ENCODE data around the gene RAMP1.

RAMP1 gene

DNA sequence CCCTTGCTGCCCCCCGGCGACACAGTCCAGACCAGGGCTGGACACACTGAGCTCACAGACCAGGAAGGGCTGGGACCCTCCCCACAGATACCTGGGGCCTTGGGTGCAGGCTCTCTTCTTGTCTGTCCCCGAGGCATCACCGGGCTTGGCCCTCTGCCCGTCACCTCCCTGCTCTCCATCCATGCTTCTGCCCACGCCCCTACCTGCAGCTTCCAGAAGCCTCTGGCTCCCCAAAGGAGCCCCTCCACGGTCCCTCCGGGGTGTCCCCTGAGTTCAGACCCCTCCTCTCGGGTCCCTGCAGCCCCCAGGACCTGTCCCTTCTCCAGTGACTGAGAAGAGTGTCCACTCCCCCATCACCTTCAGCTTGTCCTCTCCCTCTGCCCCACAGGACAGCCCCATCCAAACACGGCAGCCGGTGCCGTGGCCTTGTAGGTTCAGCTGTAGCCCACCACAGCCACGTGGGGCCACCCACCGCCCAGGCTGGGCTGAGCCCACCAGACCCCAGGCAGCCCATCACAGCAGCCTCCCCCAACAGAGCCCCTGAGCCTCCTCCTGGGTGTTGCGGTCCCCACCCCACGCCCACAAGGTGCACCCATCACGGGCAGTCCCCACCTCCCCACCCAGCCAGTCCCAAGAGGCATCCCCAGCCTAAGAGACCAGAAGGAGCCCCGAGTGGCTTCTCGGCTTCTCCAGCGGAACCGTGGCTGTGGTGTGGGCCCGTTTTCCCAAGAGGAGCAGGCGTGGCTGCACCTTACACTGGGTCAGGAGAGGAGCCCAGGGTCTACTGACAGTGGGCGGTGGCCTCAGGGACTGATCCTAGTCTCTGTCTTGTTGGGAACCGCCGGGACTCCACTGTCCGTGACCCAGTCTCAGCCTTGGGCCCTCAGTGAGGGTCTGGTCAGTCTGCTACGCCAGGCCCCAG lies 53.1 kb downstream of the RAMP1 start:
- in situ Hi-C loops (cut with MboI; ENCODE audit: low sequenced_read_pairs) = no loop called here

DNA sequence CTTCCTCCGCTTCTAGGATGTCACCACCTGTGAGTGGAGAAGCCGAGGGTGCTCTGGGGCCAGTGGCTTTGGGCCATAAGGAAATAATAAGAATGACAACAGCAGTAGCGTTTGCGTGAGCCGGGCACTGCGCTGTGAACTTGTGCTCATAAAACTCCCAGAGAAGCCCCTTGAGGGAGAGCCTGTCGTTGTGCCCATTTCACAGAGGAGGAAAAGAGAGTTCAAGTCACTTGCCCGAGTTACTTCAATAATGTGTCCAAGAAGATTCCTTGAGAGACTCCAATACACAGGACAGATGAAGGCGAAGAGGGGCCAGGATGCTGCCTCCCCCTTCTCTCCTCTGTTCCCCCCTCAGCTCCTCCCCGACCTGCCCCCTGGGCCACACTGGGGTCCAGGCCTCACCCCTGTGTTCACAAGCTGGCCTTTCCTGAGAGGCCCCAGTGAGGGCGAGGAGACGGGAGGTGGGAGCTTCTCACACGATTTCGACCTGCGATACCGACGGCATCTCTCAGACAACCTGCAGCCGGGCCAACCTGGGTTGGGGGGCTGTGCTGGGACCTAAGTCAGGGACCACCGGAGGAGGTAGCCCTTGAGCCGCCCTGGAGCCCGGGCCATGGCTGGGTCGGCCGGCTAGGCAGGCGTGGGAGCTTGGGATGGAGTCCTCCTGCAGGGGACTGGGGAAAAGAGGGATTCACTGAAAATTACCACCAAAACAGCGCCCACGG lies 53.9 kb downstream of the RAMP1 start:
- in situ Hi-C loops (cut with MboI; ENCODE audit: low sequenced_read_pairs) = no loop called here

DNA sequence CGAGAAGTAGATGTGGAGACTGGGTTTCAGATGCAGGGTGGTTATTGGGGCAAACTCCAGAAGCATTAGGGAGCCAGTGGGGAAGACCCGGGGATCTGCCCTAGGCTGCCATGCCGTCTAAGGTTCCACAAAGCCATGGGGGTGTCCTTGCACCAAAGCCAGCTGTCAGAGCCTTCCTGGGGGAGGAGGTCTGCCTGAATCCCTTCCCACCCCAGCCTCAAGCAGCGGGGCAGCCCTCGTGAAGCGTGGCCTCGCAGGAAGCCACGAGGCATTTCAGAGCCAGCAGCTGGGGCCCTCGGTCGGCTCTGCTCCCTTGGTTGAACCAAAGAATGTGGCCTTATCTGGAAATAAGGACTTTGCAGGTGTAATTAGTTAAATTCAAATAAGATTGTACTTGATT lies 56.2 kb downstream of the RAMP1 start:
- in situ Hi-C loops (cut with MboI; ENCODE audit: low sequenced_read_pairs) = no loop called here

DNA sequence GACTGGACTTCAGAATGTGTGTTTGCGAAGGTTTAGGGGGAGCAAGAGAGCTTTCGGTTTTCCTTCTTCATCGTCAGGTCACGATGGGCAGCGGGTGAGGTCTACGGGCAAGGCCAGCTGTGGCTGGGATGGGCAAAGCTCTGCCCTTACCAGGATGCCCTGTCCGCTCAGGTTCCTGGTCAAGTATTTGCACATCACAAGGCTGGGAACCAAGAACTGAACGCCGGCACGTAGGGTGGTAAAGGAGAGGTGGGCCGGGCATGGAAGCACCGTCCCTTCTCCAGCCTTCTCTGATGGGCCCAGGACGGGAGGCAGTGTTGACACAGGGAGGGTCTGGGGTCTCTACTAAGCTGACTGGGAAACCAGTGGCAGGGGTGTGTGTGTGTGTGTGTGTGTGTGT lies 56.9 kb downstream of the RAMP1 start:
- in situ Hi-C loops (cut with MboI; ENCODE audit: low sequenced_read_pairs) = no loop called here

DNA sequence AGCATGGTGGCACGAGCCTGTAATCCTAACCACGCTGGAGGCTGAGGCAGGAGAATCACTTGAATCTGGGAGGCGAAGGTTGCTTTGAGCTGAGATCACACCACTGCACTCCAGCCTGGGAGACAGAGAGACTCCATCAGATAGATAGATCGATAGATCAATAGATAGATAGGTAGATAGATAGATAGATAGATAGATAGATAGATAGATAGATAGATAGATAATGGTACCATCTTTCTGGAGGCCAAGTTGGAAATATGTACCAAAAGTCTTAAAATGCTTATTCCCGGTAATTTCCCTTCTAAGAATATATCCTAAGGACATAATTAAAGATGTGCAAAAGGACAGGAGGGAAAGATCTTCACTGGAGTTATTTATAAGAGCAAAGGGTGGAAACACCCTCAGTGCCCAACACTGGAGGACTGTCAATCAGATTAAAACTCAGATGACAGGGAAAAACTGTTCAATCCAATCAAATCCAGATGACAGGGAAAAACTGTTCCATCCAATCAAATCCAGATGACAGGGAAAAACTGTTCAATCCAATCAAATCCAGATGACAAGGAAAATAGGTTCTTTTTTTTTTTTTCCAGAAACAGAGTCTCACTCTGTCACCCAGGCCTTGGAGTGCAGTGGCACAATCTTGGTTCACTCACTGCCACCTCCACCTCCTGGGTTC lies 58.4 kb downstream of the RAMP1 start:
- in situ Hi-C loops (cut with MboI; ENCODE audit: low sequenced_read_pairs) = no loop called here

DNA sequence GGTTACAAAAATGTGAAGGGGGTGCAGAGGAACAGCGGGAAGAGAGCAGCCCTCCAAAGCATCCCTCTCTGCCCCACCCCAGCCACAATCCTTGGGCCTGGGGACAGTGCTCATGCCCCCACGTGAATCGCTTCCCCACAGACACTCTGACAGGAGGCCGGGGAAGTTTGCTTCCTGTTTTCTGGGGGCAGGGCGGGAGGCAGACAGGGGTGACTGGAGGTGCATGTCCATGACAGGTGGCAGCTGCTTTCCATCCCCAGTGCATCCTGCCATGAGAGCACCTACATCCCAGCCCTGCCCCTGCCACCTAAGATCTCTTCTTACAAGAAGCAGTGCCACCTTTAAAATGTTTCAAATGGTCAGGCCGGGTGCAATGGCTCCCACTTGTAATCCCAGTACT lies 60.2 kb downstream of the RAMP1 start:
- in situ Hi-C loops (cut with MboI; ENCODE audit: low sequenced_read_pairs) = no loop called here

DNA sequence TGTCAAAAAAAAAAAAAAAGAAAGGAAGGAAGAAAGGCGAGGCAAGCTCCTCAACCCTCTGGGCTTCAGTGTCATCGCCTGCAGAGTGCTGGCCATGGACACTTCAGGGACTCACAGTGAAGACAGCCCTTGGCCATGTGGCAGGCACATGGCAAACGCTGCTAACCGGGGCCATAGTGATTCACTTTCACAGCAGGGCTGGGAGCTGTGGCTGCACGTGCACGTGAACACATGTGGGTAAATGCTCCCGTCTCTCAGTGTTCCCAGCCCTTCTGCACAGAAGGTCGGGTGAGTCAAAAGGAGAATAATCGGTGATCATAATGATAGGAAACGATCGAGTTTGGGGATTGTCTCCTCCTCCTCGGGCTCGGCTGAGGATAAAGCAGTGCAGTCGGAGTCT lies 61.2 kb downstream of the RAMP1 start:
- in situ Hi-C loops (cut with MboI; ENCODE audit: low sequenced_read_pairs) = no loop called here

DNA sequence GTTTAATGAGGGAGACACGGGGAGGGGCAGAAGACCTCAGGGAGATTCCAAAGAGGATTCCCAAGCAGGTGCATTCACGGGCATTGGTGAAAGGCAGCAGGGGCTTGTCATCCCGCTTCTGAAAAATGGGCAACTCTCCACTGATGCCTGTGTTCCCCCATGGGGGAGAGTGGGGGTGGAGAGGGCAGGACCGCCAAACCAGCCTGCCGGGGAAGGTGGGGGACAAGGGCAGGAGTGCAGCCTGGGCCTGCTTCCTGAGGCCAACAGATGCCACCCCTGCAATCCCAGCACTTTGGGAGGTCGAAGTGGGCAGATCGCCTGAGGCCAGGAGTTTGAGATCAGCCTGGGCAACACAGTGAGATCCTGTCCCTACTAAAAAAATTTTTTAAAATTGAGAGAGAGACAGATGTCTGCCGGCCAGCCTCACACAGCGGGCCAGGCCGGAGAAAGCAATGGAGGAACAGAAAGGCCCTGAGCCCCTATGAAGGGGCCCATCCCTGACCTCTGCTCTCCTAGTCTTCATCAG lies 62.6 kb downstream of the RAMP1 start:
- in situ Hi-C loops (cut with MboI; ENCODE audit: low sequenced_read_pairs) = no loop called here

DNA sequence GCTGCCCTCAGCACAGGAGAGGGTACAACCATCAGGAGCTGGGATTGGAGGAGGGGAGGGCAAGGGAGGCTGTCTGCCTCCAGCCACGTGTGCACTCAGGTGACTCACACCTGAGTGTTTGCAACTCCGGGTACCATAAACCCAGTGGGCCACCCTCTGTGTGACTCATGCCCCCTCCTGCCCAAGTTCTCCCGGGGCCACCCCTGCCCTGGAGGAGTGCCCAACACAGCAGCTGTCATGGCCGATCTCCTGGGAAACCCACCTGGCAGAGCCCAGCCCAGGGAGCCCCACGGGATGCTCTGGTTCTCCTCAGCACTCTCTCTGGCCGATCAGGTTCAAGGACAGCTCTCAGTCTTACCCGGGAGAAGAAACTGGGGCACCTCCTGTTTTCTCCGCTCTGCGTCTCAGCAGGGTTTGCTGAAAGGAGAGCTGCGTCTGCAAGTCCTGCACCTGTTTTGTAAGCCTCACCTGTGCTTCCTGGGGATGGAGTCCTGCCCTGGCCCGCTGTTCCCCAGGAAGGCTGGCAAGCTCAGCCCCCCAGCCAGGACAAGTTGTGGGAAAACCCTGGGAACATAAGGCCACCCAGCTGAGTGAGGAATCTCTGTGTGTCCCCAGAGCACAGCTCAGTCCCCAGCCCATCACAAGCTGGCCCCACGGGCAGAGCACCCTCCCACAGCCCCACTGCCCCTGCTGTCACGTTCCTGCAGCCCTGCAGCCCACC lies 63.4 kb downstream of the RAMP1 start:
- in situ Hi-C loops (cut with MboI; ENCODE audit: low sequenced_read_pairs) = no loop called here

DNA sequence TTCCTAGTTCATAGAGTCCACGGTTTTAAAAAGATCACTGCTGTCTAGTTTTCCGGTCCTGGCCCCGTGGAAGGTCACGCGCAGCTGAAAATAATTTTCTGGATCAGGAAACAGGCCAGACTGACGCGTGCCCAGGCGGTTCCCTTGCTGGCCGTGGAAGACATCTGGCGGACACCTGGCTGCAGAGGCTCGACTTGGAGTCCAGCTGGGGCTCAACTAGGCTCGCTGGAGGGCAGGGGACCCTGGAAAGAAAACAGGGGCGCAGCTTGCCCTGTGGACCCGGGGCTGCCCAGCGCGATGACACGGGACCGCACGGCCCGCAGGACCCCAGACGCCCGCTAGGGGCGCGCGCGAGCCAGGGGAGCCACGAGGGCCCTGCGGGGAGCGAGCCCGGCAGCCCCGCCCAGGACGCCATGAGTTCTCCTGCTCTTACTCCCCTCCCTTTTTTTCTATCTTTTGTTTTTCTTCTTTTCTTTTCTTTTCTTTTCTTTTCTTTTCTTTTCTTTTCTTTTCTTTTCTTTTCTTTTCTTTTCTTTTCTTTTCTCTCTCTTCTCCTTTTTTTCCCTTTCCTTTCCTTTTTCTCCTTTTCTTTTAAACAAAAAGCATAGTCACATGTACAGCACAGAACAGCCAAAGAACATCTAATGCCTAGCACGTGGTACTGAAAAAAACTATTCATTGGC lies 64.2 kb downstream of the RAMP1 start:
- in situ Hi-C loops (cut with MboI; ENCODE audit: low sequenced_read_pairs) = no loop called here

DNA sequence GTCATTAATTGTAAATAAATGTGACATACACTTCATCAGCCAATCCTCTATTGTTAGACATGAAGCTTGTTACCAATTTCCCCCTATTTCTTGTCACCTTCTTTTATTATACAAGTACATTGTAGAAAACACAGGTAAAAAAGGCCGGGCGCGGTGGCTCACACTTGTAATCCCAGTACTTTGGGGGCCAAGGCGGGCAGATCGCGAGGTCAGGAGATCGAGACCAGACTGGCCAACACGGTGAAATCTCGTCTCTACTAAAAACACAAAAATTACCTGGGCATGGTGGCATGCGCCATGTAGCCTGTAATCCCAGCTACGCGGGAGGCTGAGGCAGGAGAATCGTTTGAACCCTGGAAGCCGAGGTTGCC lies 64.7 kb downstream of the RAMP1 start:
- in situ Hi-C loops (cut with MboI; ENCODE audit: low sequenced_read_pairs) = no loop called here

DNA sequence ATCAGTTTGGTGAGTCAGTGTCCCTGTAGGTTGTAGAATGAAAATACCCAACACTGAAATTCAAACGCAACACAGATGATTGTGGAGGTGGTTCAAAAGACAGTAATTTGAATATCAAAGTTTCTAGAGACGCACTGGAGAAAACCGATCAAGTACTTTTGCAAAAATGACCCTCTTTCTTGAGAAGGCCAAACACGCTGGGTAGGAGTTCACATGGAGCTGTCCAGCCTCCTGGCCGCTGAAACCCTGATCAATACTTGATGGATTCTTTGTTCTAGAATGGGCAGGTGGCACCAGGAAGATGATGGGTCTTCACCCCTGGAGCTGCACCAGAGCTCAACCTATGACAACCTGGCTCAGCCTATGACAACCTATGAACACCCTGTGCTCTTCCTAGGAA lies 67.7 kb downstream of the RAMP1 start:
- in situ Hi-C loops (cut with MboI; ENCODE audit: low sequenced_read_pairs) = no loop called here

DNA sequence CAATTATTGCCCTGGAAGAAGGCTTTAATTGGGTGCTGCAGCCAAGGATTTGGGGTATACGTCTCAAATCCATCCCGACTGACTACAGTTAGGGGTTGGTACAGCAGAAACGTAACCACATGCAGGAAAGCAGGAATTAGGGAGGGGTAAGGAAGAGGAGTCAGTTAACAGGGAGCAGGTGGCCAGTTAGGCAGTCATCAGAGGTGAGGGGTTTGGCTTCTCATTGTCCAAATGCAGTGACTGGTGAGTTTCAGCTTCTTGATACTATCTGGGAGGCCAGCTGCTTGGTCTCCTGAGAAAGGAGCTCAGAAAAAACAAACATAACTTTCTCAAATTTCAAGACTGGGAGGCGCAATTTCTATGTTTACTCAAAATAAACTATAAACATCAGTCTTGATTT lies 68.6 kb downstream of the RAMP1 start:
- in situ Hi-C loops (cut with MboI; ENCODE audit: low sequenced_read_pairs) = no loop called here

DNA sequence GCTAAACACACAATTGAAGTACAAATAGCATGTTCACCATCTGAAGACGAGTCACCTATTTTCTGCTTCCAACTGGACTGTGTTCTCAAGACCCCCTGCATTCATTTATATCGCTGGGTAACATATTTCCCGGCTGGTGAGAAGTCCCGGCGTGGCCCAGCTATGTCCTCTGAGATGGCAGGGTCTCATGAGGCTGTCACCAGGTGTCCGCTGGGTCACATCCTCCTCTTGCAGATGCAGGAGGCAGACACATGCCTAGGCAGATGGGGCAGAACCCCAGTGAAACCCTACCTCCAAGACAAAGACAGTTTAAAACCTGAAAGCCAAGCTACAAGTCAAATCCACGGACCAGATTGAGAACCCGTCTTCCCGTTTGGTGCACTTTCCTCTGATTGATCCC lies 70.6 kb downstream of the RAMP1 start:
- in situ Hi-C loops (cut with MboI; ENCODE audit: low sequenced_read_pairs) = no loop called here

DNA sequence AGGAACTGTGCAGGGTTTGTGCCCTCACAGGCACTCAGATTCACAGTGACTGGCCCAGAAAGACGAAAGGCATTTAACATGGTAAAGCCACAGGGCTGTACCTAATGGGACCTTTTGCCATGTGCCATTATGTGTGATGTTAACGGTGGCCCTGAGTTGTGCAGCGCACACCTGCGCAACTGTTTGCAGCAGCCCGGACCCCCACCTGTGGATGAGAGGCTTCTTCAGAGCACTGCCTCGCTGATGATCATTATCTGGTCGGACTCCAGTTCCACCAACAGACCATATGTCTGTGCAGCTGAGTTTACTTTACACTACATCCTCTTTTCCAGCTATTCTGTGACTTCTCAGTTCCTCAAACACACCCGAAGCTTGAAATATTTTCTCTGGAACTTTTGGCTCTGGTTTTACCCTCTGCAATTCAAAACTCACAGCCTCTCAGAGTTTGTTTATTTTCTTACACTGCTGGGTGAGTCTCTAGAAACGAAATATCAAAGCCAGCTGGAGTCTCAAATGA lies 71.8 kb downstream of the RAMP1 start:
- in situ Hi-C loops (cut with MboI; ENCODE audit: low sequenced_read_pairs) = no loop called here

DNA sequence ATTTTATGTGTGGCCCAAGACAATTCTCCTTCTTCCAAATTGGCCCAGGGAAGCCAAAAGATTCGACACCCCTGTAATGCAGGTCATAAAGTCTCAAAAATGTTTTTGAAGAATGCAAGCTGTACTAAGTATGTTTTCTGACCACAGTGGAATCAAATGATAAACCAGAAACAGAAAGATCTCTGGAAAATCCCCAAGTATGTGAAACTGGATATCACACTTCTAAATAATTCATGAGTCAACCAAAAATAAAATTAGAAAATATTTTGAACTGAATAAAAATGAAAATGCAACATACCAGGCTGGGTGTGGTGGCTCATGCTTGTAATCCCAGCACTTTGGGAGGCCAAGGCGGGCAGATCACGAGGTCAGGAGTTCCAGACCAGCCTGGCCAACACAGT lies 73.3 kb downstream of the RAMP1 start:
- in situ Hi-C loops (cut with MboI; ENCODE audit: low sequenced_read_pairs) = no loop called here

DNA sequence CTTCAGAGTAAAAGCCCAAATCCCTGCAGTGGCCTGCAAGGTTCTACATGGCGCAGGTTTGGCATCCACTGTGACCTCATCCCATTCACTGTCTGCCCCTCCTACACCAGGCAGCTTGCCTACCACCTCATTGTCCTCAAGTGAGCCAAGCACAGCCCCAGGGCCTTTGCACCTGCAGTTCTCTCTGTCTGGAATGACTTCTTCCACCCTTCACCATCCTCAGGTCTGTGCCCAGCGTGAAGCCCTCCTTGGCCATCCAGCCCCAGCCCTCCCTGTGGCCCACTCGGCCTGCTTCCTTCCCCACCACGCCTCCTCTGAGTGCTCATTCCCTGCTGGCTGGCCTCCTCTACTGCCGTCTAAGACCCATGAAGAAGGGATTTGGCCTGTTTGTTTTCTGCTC lies 74.8 kb downstream of the RAMP1 start:
- in situ Hi-C loops (cut with MboI; ENCODE audit: low sequenced_read_pairs) = no loop called here

DNA sequence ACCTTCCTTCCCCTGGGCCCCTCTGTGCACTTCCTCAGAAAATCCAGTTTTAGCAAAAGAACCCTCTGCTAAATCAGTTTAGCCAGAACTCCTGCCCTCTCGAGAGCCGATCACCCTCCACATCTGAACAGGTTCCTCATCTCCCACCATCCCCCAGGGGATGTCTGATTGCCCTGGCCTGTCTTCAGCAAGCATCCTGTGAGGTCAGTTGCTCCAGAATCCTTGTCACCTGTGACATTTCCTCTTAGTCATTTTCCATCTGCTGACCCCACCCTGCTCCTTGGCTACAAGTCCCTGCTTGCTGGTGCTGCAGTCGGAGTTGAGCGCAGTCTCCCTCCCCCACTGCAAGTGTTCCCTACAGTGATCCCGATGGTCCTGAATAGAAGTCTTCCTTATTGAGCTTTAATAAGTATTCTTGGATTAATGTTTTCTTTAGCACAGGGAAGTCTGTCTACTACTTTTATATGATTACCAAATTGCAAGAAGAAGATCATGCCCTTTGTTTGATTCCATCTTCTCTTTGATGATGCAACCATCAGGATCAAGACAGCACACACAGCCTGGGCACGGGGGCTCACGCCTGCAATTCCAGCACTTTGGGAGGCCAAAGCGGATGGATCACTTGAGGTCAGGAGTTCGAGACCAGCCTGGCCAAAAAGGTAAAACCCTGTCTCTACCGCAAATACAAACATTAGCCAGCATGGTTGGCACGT lies 76.5 kb downstream of the RAMP1 start:
- in situ Hi-C loops (cut with MboI; ENCODE audit: low sequenced_read_pairs) = no loop called here

DNA sequence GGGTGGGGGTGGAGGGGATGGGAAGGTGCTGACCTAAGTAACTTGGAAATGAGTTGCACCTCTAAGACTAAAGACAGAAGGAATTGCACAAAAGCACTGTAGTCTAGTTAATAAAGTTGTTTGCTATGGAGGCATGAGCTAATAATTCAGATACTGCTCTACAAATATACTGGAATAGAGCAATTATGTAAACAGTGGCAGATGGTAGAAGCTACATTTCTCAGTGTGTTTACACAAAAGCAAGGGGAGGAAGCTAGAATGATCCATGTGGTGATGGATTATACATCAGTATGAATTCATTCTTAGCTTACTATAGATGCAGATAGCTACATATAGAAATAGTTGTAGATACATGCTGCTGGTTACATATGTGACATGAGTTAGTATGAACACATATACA lies 79.8 kb downstream of the RAMP1 start:
- in situ Hi-C loops (cut with MboI; ENCODE audit: low sequenced_read_pairs) = no loop called here

DNA sequence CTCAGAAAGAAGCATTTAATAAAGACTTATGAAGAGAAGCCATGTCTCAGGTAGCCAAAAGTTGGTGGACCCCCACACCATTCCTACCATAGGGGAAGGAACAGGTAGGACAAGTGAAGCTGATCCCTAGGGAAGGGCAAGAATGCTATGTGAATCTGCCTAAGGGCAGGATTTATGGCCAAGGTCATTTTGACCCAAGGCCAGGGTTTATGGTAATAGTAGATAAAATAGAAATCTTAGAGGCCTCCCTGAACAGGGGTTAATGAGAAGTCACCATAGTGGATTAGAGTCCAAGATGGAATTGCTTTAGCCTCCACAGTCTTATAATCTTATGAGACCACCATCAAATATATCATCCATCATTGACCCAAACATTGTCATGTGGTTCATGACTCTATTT lies 81.4 kb downstream of the RAMP1 start:
- in situ Hi-C loops (cut with MboI; ENCODE audit: low sequenced_read_pairs) = no loop called here
